Measurements from ENCODE around the gene PCDHB10.
"Not testable (repeated sequence)": the region's sequence is repeated elsewhere in the genome, so short reads cannot be mapped to it uniquely, and the experiment has no call there.

Gene PCDHB10

DNA sequence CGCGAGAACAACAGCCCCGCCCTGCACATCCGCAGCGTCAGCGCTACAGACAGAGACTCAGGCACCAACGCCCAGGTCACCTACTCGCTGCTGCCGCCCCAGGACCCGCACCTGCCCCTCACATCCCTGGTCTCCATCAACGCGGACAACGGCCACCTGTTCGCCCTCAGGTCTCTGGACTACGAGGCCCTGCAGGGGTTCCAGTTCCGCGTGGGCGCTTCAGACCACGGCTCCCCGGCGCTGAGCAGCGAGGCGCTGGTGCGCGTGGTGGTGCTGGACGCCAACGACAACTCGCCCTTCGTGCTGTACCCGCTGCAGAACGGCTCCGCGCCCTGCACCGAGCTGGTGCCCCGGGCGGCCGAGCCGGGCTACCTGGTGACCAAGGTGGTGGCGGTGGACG is 23.4 kb downstream of the PCDHB10 start:
- not testable (repeated sequence) for H3K36me3 ChIP-seq (ENCODE audit: insufficient read depth); H3K27me3 ChIP-seq (ENCODE audit: insufficient read depth, low read depth); H3K4me3 ChIP-seq (IDR thresholded peaks at IDR 0.05; ENCODE audit: insufficient read depth, low read depth, low read length); H3K27ac ChIP-seq; H3K4me1 ChIP-seq (ENCODE audit: low read depth, poor library complexity, severe bottlenecking); H3K79me2 ChIP-seq (ENCODE audit: insufficient read depth, low read depth); H3K4me2 ChIP-seq; H2AFZ ChIP-seq (ENCODE audit: low read depth); H4K20me1 ChIP-seq (ENCODE audit: insufficient read depth); H3K9ac ChIP-seq

DNA sequence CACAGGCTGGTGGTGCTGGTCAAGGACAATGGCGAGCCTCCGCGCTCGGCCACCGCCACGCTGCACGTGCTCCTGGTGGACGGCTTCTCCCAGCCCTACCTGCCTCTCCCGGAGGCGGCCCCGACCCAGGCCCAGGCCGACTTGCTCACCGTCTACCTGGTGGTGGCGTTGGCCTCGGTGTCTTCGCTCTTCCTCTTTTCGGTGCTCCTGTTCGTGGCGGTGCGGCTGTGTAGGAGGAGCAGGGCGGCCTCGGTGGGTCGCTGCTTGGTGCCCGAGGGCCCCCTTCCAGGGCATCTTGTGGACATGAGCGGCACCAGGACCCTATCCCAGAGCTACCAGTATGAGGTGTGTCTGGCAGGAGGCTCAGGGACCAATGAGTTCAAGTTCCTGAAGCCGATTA is 23.9 kb downstream of the PCDHB10 start:
- H3K9ac ChIP-seq; H3K79me2 ChIP-seq (ENCODE audit: insufficient read depth, low read depth); H2AFZ ChIP-seq (ENCODE audit: low read depth); H3K4me2 ChIP-seq; H3K4me3 ChIP-seq (IDR thresholded peaks at IDR 0.05; ENCODE audit: insufficient read depth, low read depth, low read length); H3K36me3 ChIP-seq (ENCODE audit: insufficient read depth); H3K4me1 ChIP-seq (ENCODE audit: low read depth, poor library complexity, severe bottlenecking); H3K27ac ChIP-seq; H3K27me3 ChIP-seq (ENCODE audit: insufficient read depth, low read depth); H4K20me1 ChIP-seq (ENCODE audit: insufficient read depth): not testable (repeated sequence)

GRCh38 chr5:141223112-141223783 is 31.1 kb downstream of the PCDHB10 start, which contains the start of gene PCDHB14:
Gene PCDHB14 (plus strand): TSS chr5:141223343. CDS start chr5:141223506, 163 bp downstream.
- no peaks in the 10 kb centered on the region for H3K79me2 ChIP-seq (ENCODE audit: insufficient read depth, low read depth)
- H3K4me1 ChIP-seq (ENCODE audit: low read depth, poor library complexity, severe bottlenecking), result no peaks in the 10 kb centered on the region
- H3K27ac ChIP-seq, result no peak within 1 kb of the TSS
- H2AFZ ChIP-seq (ENCODE audit: low read depth), result peak within 1 kb of the TSS; percentile 62
- H4K20me1 ChIP-seq (ENCODE audit: insufficient read depth), result no peaks in the 10 kb centered on the region
- peak within 1 kb of the TSS; percentile 26; the same call in 1 of the 2 replicates for H3K4me2 ChIP-seq
- H3K9ac ChIP-seq, result no peak within 1 kb of the TSS; the same call in 1 of the 2 replicates
- H3K36me3 ChIP-seq (ENCODE audit: insufficient read depth), result no peaks in the 10 kb centered on the region
- no peak within 1 kb of the TSS for H3K4me3 ChIP-seq (IDR thresholded peaks at IDR 0.05; ENCODE audit: insufficient read depth, low read depth, low read length)
- TF ChIP-seq, protein P1, sequence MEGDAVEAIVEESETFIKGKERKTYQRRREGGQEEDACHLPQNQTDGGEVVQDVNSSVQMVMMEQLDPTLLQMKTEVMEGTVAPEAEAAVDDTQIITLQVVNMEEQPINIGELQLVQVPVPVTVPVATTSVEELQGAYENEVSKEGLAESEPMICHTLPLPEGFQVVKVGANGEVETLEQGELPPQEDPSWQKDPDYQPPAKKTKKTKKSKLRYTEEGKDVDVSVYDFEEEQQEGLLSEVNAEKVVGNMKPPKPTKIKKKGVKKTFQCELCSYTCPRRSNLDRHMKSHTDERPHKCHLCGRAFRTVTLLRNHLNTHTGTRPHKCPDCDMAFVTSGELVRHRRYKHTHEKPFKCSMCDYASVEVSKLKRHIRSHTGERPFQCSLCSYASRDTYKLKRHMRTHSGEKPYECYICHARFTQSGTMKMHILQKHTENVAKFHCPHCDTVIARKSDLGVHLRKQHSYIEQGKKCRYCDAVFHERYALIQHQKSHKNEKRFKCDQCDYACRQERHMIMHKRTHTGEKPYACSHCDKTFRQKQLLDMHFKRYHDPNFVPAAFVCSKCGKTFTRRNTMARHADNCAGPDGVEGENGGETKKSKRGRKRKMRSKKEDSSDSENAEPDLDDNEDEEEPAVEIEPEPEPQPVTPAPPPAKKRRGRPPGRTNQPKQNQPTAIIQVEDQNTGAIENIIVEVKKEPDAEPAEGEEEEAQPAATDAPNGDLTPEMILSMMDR (conservative IDR thresholded peaks at IDR 0.05; ENCODE audit: low read depth, low read length), result peak; percentile 58
- H3K27me3 ChIP-seq (ENCODE audit: insufficient read depth, low read depth), result no peaks in the 10 kb centered on the region

DNA sequence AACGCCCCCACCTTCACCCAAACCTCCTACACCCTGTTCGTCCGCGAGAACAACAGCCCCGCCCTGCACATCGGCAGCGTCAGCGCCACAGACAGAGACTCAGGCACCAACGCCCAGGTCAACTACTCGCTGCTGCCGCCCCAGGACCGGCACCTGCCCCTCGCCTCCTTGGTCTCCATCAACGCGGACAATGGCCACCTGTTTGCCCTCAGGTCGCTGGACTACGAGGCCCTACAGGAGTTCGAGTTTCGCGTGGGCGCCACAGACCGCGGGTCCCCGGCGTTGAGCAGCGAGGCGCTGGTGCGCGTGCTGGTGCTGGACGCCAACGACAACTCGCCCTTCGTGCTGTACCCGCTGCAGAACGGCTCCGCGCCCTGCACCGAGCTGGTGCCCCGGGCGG is 32.7 kb downstream of the PCDHB10 start:
- H3K79me2 ChIP-seq (ENCODE audit: insufficient read depth, low read depth), result not testable (repeated sequence)

GRCh38 chr5:141225421-141225820 is 33.3 kb downstream of the PCDHB10 start:
- not testable (repeated sequence) for H3K4me2 ChIP-seq; H3K4me3 ChIP-seq (IDR thresholded peaks at IDR 0.05; ENCODE audit: insufficient read depth, low read depth, low read length); H4K20me1 ChIP-seq (ENCODE audit: insufficient read depth); H3K79me2 ChIP-seq (ENCODE audit: insufficient read depth, low read depth); H3K27ac ChIP-seq; H3K36me3 ChIP-seq (ENCODE audit: insufficient read depth); H3K4me1 ChIP-seq (ENCODE audit: low read depth, poor library complexity, severe bottlenecking); H3K9ac ChIP-seq; H3K27me3 ChIP-seq (ENCODE audit: insufficient read depth, low read depth); H2AFZ ChIP-seq (ENCODE audit: low read depth)

More for the DNA sequence above, 32.7 kb downstream of the PCDHB10 start:
- H3K9ac ChIP-seq; H3K4me3 ChIP-seq (IDR thresholded peaks at IDR 0.05; ENCODE audit: insufficient read depth, low read depth, low read length); H4K20me1 ChIP-seq (ENCODE audit: insufficient read depth); H2AFZ ChIP-seq (ENCODE audit: low read depth); H3K4me2 ChIP-seq; H3K27ac ChIP-seq; H3K4me1 ChIP-seq (ENCODE audit: low read depth, poor library complexity, severe bottlenecking); H3K36me3 ChIP-seq (ENCODE audit: insufficient read depth); H3K27me3 ChIP-seq (ENCODE audit: insufficient read depth, low read depth): not testable (repeated sequence)

DNA sequence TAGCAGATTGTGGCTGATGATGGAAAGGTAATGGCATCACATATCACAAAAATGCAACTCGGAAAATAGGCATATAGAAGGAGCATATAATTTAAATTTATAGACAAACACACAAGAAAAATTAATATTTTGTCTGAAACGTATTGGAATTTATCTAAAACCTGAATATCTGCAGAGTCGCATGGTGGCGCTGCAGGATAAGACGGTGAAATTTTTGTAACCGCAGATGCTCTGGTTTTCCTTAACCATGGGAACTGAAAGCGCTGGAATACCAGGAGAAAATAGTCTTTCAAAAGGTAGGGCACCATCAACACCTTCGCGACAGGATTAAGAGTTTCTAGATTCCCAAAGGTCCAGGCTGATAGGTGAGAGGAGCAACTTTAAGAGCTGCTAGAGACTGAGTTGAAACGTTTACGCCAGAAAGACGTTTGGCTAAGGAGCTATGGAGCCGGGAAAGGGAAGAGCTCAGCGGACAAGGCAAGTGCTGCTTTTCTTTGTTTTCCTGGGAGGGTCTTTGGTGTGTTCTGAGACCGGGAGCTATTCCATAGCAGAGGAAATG is 42.0 kb downstream of the PCDHB10 start:
- Histone ChIP-seq H3K4me2 (no peak overlapping the region), H3K4me1 (ENCODE audit: low read depth, poor library complexity, severe bottlenecking) (no peaks in the 10 kb centered on the region), H3K9ac (no peak overlapping the region), H3K4me3 (IDR thresholded peaks at IDR 0.05; ENCODE audit: insufficient read depth, low read depth, low read length) (no peak overlapping the region), H3K36me3 (ENCODE audit: insufficient read depth) (no peaks in the 10 kb centered on the region), H2AFZ (ENCODE audit: low read depth) (no peak overlapping the region), H3K79me2 (ENCODE audit: insufficient read depth, low read depth) (no peaks in the 10 kb centered on the region), H3K27me3 (ENCODE audit: insufficient read depth, low read depth) (no peaks in the 10 kb centered on the region), H4K20me1 (ENCODE audit: insufficient read depth) (no peaks in the 10 kb centered on the region), H3K27ac (no peak overlapping the region)
- TF ChIP-seq, protein P1 (conservative IDR thresholded peaks at IDR 0.05; ENCODE audit: low read depth, low read length), result no peak

DNA sequence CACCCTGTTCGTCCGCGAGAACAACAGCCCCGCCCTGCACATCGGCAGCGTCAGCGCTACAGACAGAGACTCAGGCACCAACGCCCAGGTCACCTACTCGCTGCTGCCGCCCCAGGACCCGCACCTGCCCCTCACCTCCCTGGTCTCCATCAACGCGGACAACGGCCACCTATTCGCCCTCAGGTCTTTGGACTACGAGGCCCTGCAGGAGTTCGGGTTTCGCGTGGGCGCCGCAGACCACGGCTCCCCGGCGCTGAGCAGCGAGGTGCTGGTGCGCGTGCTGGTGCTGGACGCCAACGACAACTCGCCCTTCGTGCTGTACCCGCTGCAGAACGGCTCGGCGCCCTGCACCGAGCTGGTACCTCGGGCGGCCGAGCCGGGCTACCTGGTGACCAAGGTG is 43.8 kb downstream of the PCDHB10 start:
- H3K27ac ChIP-seq; H3K4me3 ChIP-seq (IDR thresholded peaks at IDR 0.05; ENCODE audit: insufficient read depth, low read depth, low read length); H3K79me2 ChIP-seq (ENCODE audit: insufficient read depth, low read depth); H2AFZ ChIP-seq (ENCODE audit: low read depth); H3K9ac ChIP-seq; H3K4me2 ChIP-seq; H3K4me1 ChIP-seq (ENCODE audit: low read depth, poor library complexity, severe bottlenecking); H3K27me3 ChIP-seq (ENCODE audit: insufficient read depth, low read depth); H4K20me1 ChIP-seq (ENCODE audit: insufficient read depth); H3K36me3 ChIP-seq (ENCODE audit: insufficient read depth): not testable (repeated sequence)

All from KMS-11 (cell line).